GM23338 (cell line): Measurements from ENCODE around the gene APMAP. TPM values are rescaled to one million over a fixed set of nuclear protein-coding genes. Genes with fewer than 3 reads are reported as not detected.

Experiments
- ATAC-seq: fragments of 200-7000 bp; cut with Tn5 transposase; 3 replicates; pipeline ENCODE4 v1.9.1; 2020
- DNase-seq: peaks from one replicate; pipeline ENCODE4 v3.0.0-alpha.2; 2015; ENCODE audit warnings: low spot score
- H2AFZ ChIP-seq: fragments of 200-600 bp; sonication (generic); 2 replicates; pipeline ENCODE4 v1.8.0; 2016; ENCODE audit warnings: antibody characterized with exemption, mild to moderate bottlenecking, moderate library complexity
- H3F3A ChIP-seq: fragments of 200-600 bp; sonication (generic); replicated peaks from 2 replicates; pipeline ENCODE4 v1.8.0; 2017; ENCODE audit warnings: antibody characterized with exemption, mixed run types, low read depth
- H3K27ac ChIP-seq: fragments of 200-600 bp; sonication (generic); 2 replicates; pipeline ENCODE4 v1.6.1; 2016; ENCODE audit warnings: low read depth
- H3K27me3 ChIP-seq: fragments of 200-600 bp; sonication (generic); 2 replicates; pipeline ENCODE4 v1.8.0; 2016; ENCODE audit warnings: mild to moderate bottlenecking, mixed run types, moderate library complexity; ENCODE audit not compliant: insufficient read depth
- H3K36me3 ChIP-seq: fragments of 200-600 bp; sonication (generic); 2 replicates; pipeline ENCODE4 v1.8.0; 2016; ENCODE audit warnings: mild to moderate bottlenecking; ENCODE audit not compliant: insufficient read depth
- H3K4me1 ChIP-seq: fragments of 200-600 bp; sonication (generic); 2 replicates; pipeline ENCODE4 v1.8.0; 2016; ENCODE audit warnings: mild to moderate bottlenecking, moderate library complexity; ENCODE audit not compliant: insufficient read depth
- H3K4me2 ChIP-seq: fragments of 200-600 bp; sonication (generic); 2 replicates; pipeline ENCODE4 v1.7.1; 2017; ENCODE audit warnings: mixed run types
- H3K4me3 ChIP-seq: fragments of 200-600 bp; sonication (generic); 2 replicates; pipeline ENCODE4 v1.6.1; 2016; ENCODE audit warnings: mixed run types
- H3K79me2 ChIP-seq: fragments of 200-600 bp; sonication (generic); replicated peaks from 2 replicates; pipeline ENCODE4 v1.8.0; 2017; ENCODE audit warnings: mild to moderate bottlenecking; ENCODE audit not compliant: insufficient read depth
- H3K9me2 ChIP-seq: fragments of 200-600 bp; sonication (generic); 2 replicates; pipeline ENCODE4 v1.8.0; 2017; ENCODE audit not compliant: insufficient read depth
- H4K20me1 ChIP-seq: fragments of 200-600 bp; sonication (generic); replicated peaks from 2 replicates; pipeline ENCODE4 v1.8.0; 2017; ENCODE audit warnings: mild to moderate bottlenecking; ENCODE audit not compliant: insufficient read depth
- H3K27ac Mint-ChIP-seq: 2 replicates; pipeline ENCODE4 v1.8.0; 2020; ENCODE audit warnings: inconsistent platforms, mild to moderate bottlenecking, moderate library complexity, mixed read lengths
- H3K27me3 Mint-ChIP-seq: 3 replicates; pipeline ENCODE4 v1.8.0; 2022; ENCODE audit warnings: low read depth, mild to moderate bottlenecking, moderate library complexity, mixed read lengths, inconsistent platforms; ENCODE audit not compliant: insufficient read depth, poor library complexity
- H3K36me3 Mint-ChIP-seq: 3 replicates; pipeline ENCODE4 v1.8.0; 2021; ENCODE audit warnings: low read depth, mild to moderate bottlenecking, inconsistent platforms, moderate library complexity, mixed read lengths
- H3K4me1 Mint-ChIP-seq: 3 replicates; pipeline ENCODE4 v1.8.0; 2020; ENCODE audit warnings: mild to moderate bottlenecking, inconsistent platforms, mixed read lengths
- H3K4me3 Mint-ChIP-seq: 3 replicates; pipeline ENCODE4 v1.8.0; 2021; ENCODE audit warnings: moderate library complexity, mild to moderate bottlenecking, inconsistent platforms, mixed read lengths
- H3K9me3 Mint-ChIP-seq: 3 replicates; pipeline ENCODE4 v1.8.0; 2020; ENCODE audit warnings: moderate library complexity, mild to moderate bottlenecking, inconsistent platforms, mixed read lengths
- CREB1 ChIP-seq: fragments of 250-450 bp; sonication (Bioruptor Pico); IDR thresholded peaks from 2 replicates; pipeline ENCODE4 v1.5.0; 2020; ENCODE audit warnings: low read depth, mild to moderate bottlenecking, moderate library complexity
- EZH2phosphoT487 ChIP-seq: fragments of 200-600 bp; sonication (generic); IDR thresholded peaks from one replicate; pipeline ENCODE4 v1.8.1; 2018; ENCODE audit warnings: antibody characterized with exemption; ENCODE audit not compliant: unreplicated experiment
- JUNB ChIP-seq: IDR thresholded peaks from one replicate; pipeline ENCODE4 v1.6.1; 2016; ENCODE audit warnings: antibody characterized with exemption; ENCODE audit not compliant: unreplicated experiment
- NANOG ChIP-seq: IDR thresholded peaks from 2 replicates; pipeline ENCODE4 v1.6.1; 2016; ENCODE audit warnings: antibody characterized with exemption, borderline replicate concordance
- POLR2AphosphoS5 ChIP-seq: IDR thresholded peaks from 2 replicates; pipeline ENCODE4 v1.6.1; 2016; ENCODE audit warnings: antibody characterized with exemption, low read depth
- STAT1 ChIP-seq: IDR thresholded peaks from one replicate; pipeline ENCODE4 v1.6.1; 2016; ENCODE audit warnings: antibody characterized with exemption; ENCODE audit not compliant: unreplicated experiment
- ZNF114 ChIP-seq: fragments of 250-450 bp; sonication (Bioruptor Pico); IDR thresholded peaks from 2 replicates; pipeline ENCODE4 v1.5.0; 2020; ENCODE audit warnings: mild to moderate bottlenecking, moderate library complexity
- ZNF331 ChIP-seq: fragments of 250-450 bp; sonication (Bioruptor Pico); IDR thresholded peaks from 2 replicates; pipeline ENCODE4 v1.5.0; 2020; ENCODE audit warnings: low read depth, mild to moderate bottlenecking, moderate library complexity
- polyA plus RNA-seq: library from polyadenylated mRNA; unstranded; fragments of >200 nt; fragmentation: Nextera tagmentation; extraction: Ambion mirVana; gene quantifications from 2 replicates; pipeline ENCODE4 v1.2.1, GENCODE V29; 2016
- total RNA-seq: library from RNA; depleted of rRNA; stranded (reverse); fragments of >200 nt; shearing (Covaris generic); gene quantifications from 2 replicates; pipeline ENCODE4 v1.2.3, GENCODE V29; 2014
- TF ChIP-seq, protein P1 (sequence below): fragments of 250-450 bp; sonication (Bioruptor Pico); IDR thresholded peaks from 2 replicates; pipeline ENCODE4 v1.5.0; 2020; ENCODE audit warnings: mild to moderate bottlenecking, moderate library complexity
- TF ChIP-seq, protein P2 (sequence below), 2 experiments: fragments of 200-600 bp in 1 of 2; sonication (generic) in 1 of 2; conservative IDR thresholded peaks; 2 replicates each; pipeline versions ENCODE4 v1.5.1 to v1.6.1; 2016 to 2017; ENCODE audit warnings: antibody characterized with exemption in 2 of 2, low read depth in 2 of 2, mild to moderate bottlenecking in 2 of 2, moderate library complexity in 1 of 2

APMAP gene
- total and polyA plus RNA-seq, 2 experiments from 2014 or later: 31.7 to 72.3 TPM

DNA sequence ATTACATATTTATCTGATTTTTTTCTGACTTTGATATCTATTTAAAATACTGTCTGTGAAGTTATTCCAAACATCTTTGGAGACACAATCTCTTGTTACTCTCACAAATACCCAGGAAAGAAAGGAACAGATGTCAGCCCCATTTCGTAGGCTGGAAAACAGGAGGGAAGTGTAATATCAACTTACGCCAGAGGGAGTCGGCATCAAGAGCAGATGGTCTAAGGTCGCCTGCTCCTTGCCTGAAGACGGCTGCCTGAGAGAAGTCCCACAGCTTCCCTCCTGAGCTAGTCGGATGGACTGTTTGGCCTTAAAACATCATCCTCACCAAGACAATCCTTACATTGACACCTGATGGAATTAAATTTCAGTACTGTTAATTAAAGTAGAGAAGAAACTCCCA, 30.0 kb downstream of the APMAP start (continued):
- TF ChIP-seq, protein P1, sequence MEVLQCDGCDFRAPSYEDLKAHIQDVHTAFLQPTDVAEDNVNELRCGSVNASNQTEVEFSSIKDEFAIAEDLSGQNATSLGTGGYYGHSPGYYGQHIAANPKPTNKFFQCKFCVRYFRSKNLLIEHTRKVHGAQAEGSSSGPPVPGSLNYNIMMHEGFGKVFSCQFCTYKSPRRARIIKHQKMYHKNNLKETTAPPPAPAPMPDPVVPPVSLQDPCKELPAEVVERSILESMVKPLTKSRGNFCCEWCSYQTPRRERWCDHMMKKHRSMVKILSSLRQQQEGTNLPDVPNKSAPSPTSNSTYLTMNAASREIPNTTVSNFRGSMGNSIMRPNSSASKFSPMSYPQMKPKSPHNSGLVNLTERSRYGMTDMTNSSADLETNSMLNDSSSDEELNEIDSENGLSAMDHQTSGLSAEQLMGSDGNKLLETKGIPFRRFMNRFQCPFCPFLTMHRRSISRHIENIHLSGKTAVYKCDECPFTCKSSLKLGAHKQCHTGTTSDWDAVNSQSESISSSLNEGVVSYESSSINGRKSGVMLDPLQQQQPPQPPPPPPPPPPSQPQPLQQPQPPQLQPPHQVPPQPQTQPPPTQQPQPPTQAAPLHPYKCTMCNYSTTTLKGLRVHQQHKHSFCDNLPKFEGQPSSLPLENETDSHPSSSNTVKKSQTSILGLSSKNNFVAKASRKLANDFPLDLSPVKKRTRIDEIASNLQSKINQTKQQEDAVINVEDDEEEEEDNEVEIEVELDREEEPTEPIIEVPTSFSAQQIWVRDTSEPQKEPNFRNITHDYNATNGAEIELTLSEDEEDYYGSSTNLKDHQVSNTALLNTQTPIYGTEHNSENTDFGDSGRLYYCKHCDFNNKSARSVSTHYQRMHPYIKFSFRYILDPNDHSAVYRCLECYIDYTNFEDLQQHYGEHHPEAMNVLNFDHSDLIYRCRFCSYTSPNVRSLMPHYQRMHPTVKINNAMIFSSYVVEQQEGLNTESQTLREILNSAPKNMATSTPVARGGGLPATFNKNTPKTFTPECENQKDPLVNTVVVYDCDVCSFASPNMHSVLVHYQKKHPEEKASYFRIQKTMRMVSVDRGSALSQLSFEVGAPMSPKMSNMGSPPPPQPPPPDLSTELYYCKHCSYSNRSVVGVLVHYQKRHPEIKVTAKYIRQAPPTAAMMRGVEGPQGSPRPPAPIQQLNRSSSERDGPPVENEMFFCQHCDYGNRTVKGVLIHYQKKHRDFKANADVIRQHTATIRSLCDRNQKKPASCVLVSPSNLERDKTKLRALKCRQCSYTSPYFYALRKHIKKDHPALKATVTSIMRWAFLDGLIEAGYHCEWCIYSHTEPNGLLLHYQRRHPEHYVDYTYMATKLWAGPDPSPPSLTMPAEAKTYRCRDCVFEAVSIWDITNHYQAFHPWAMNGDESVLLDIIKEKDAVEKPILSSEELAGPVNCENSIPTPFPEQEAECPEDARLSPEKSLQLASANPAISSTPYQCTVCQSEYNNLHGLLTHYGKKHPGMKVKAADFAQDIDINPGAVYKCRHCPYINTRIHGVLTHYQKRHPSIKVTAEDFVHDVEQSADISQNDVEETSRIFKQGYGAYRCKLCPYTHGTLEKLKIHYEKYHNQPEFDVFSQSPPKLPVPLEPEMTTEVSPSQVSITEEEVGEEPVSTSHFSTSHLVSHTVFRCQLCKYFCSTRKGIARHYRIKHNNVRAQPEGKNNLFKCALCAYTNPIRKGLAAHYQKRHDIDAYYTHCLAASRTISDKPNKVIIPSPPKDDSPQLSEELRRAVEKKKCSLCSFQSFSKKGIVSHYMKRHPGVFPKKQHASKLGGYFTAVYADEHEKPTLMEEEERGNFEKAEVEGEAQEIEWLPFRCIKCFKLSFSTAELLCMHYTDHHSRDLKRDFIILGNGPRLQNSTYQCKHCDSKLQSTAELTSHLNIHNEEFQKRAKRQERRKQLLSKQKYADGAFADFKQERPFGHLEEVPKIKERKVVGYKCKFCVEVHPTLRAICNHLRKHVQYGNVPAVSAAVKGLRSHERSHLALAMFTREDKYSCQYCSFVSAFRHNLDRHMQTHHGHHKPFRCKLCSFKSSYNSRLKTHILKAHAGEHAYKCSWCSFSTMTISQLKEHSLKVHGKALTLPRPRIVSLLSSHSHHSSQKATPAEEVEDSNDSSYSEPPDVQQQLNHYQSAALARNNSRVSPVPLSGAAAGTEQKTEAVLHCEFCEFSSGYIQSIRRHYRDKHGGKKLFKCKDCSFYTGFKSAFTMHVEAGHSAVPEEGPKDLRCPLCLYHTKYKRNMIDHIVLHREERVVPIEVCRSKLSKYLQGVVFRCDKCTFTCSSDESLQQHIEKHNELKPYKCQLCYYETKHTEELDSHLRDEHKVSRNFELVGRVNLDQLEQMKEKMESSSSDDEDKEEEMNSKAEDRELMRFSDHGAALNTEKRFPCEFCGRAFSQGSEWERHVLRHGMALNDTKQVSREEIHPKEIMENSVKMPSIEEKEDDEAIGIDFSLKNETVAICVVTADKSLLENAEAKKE: no peak
- no peak for TF ChIP-seq NANOG
- no peak for TF ChIP-seq EZH2phosphoT487
- no peak for TF ChIP-seq STAT1
- TF ChIP-seq JUNB: no peak
- no peak for TF ChIP-seq ZNF331 (CRISPR knock-in tag)
- no peak for TF ChIP-seq ZNF114 (CRISPR knock-in tag)

- Mint-ChIP-seq H3K4me1 (no peaks in the 10 kb centered on the region), H3K27ac (no peak overlapping the region), H3K9me3 (no peaks in the 10 kb centered on the region; the same call in 2 of the 3 replicates), H3K36me3 (peaks cover 32% of the 10 kb centered on the region), H3K27me3 (peaks cover 4% of the 10 kb centered on the region), H3K4me3 (no peak overlapping the region)
- H3F3A ChIP-seq: no peaks in the 10 kb centered on the region
- H3K36me3 ChIP-seq: peaks cover 7% of the 10 kb centered on the region
- no peaks in the 10 kb centered on the region for H3K9me2 ChIP-seq
- H3K4me2 ChIP-seq: no peak overlapping the region
- H3K27ac ChIP-seq: no peak overlapping the region
- no peak overlapping the region for H2AFZ ChIP-seq
- no peaks in the 10 kb centered on the region for H3K4me1 ChIP-seq
- ATAC-seq (no peak), DNase-seq (no peak)
- no peaks in the 10 kb centered on the region; the same call in 1 of the 2 replicates for H4K20me1 ChIP-seq
- H3K27me3 ChIP-seq: no peaks in the 10 kb centered on the region
- no peak overlapping the region for H3K4me3 ChIP-seq
- no peaks in the 10 kb centered on the region for H3K79me2 ChIP-seq
- TF ChIP-seq POLR2AphosphoS5: no peak
- TF ChIP-seq NANOG: no peak
- TF ChIP-seq STAT1: no peak
- TF ChIP-seq ZNF114 (CRISPR knock-in tag): no peak
- no peak for TF ChIP-seq JUNB
- no peak for TF ChIP-seq CREB1 (CRISPR knock-in tag)
- TF ChIP-seq, protein P2, sequence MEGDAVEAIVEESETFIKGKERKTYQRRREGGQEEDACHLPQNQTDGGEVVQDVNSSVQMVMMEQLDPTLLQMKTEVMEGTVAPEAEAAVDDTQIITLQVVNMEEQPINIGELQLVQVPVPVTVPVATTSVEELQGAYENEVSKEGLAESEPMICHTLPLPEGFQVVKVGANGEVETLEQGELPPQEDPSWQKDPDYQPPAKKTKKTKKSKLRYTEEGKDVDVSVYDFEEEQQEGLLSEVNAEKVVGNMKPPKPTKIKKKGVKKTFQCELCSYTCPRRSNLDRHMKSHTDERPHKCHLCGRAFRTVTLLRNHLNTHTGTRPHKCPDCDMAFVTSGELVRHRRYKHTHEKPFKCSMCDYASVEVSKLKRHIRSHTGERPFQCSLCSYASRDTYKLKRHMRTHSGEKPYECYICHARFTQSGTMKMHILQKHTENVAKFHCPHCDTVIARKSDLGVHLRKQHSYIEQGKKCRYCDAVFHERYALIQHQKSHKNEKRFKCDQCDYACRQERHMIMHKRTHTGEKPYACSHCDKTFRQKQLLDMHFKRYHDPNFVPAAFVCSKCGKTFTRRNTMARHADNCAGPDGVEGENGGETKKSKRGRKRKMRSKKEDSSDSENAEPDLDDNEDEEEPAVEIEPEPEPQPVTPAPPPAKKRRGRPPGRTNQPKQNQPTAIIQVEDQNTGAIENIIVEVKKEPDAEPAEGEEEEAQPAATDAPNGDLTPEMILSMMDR (conservative IDR thresholded peaks at IDR 0.05; ENCODE audit: low read depth in 2 of 2): no peak
Observed at GRCh38 chr20:24962182-24962492, 30.4 kb downstream of the APMAP start.
